HEK293 (cell line): ENCODE measurements around the gene AMER3.

Experiments
- GFI1B ChIP-seq: fragments of 450-650 bp; formaldehyde crosslinking; IDR thresholded peaks from 2 replicates; pipeline ENCODE4 v1.5.1; 2016; ENCODE audit warnings: missing biosample characterization, missing genetic modification characterization
- ZBTB20 ChIP-seq: fragments of 450-650 bp; formaldehyde crosslinking; IDR thresholded peaks from 2 replicates; pipeline ENCODE4 v1.5.1; 2016; ENCODE audit warnings: missing biosample characterization, missing genetic modification characterization
- ZFP69B ChIP-seq: fragments of 450-650 bp; formaldehyde crosslinking; IDR thresholded peaks from 2 replicates; pipeline ENCODE4 v1.5.1; 2016; ENCODE audit warnings: missing biosample characterization, missing genetic modification characterization
- TF ChIP-seq, protein P1 (sequence below): fragments of 450-650 bp; formaldehyde crosslinking; IDR thresholded peaks from 2 replicates; pipeline ENCODE4 v1.5.1; 2016; ENCODE audit warnings: missing biosample characterization, missing genetic modification characterization

DNA sequence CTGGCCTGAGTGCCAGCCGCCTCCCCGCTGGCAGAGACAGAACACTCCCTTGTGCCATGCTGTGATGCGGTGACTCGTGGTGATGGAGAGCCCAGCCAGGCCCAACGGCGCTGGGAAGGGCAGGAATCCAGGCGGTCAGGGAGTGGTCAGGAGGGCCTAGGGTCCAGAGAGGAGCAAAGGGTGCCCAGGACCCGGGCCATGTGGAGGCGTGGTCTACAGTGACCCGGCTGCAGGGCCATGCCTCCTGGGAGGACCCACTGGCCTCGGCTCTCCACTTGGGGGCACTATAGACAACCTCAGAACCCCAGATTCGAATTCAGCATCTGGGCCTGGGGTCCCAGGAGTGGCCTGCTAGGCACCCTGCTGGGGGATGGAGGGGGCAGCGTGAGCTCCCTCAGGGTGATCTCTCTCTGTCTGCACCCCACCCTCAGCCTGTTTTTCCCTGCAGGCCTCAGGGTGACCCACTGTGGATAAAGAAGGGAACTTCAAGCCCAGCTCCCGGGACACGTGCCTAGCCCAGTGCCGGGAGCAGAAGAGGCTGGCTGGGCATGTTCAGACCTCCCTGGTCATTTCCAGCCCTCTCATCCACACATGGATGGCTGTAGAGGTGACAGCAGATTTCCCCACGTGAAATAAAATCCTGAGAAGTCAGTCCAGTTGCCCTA lies 13.0 kb downstream of the AMER3 start:
- TF ChIP-seq, protein P1, sequence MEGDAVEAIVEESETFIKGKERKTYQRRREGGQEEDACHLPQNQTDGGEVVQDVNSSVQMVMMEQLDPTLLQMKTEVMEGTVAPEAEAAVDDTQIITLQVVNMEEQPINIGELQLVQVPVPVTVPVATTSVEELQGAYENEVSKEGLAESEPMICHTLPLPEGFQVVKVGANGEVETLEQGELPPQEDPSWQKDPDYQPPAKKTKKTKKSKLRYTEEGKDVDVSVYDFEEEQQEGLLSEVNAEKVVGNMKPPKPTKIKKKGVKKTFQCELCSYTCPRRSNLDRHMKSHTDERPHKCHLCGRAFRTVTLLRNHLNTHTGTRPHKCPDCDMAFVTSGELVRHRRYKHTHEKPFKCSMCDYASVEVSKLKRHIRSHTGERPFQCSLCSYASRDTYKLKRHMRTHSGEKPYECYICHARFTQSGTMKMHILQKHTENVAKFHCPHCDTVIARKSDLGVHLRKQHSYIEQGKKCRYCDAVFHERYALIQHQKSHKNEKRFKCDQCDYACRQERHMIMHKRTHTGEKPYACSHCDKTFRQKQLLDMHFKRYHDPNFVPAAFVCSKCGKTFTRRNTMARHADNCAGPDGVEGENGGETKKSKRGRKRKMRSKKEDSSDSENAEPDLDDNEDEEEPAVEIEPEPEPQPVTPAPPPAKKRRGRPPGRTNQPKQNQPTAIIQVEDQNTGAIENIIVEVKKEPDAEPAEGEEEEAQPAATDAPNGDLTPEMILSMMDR = no peak
- TF ChIP-seq ZBTB20 (no peak), ZFP69B (tag by site-specific recombination) (no peak), GFI1B (tag by site-specific recombination) (no peak)
